Measurements from ENCODE around the gene SNX1.
"Not testable (repeated sequence)": the region's sequence is repeated elsewhere in the genome, so short reads cannot be mapped to it uniquely, and the experiment has no call there.

Gene SNX1

DNA sequence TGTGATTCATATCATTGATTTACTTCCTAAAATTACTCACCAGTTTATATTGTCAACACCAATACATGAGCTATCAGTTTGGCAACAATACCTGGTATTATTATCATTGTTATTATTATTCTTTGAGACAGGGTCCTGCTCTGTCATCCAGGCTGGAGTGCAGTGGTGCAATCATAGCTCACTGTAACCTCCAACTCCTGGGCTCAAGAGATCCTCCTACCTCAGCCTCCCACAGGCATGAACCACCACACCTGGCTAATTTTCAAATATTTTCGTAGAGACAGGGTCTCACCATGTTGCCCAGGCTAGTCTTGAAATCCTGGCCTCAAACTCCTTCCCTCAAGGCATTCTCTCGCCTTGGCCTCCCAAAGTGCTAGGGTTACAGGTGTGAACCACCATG is 22.3 kb upstream of the SNX1 start:
- DNase-seq = not testable (repeated sequence)

DNA sequence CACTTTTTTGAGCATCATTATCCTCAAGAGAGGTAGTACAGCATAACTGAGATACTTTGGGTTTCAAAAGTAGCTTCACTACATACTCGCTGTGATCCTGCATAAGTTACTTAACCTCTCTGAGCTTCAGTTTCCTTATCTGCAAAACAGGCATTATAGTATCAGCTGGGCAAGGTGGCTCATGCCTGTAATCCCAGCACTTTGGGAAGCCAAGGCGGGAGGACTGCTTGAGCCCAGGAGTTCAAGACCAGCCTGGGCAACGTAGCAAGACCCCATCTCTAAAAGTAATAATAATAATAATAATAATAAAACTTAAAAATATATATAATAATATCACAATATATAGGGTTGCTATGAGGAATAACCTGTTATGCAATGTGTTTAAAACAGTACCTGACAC is 13.0 kb upstream of the SNX1 start:
- DNase-seq = no peak

DNA sequence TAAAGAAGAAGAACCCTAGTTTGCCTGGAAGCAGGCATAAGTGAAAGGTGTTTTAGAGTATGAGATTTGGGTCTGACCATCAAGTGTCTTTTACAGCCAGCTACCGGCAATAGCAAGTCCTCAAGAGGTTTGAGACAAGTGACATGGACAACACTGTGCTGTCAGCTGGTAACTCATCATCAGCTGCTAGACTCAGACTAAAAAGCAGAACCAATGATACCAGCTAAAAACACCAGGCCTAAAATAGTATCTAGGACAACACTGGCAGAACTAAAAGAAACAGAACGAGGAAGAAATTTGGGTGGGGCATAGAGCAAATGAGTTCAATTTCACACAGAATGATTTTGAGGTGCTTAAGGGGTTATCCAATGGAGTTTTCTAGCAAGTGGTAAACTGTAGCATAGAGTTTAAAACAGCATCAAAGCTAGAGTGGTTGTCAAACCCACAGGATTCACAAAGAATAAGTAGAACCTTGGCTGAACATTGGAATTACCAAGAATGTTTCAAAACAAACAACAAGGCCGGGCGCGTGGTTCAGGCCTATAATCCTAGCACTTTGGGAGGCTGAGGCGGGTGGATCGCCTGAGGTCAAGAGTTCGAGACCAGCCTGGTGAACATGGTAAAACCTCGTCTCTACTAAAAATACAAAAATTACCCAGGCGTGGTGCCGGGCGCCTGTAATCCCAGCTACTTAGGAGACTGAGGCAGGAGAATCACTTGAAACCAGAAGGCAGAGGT is 6.1 kb upstream of the SNX1 start:
- no peak for DNase-seq

DNA sequence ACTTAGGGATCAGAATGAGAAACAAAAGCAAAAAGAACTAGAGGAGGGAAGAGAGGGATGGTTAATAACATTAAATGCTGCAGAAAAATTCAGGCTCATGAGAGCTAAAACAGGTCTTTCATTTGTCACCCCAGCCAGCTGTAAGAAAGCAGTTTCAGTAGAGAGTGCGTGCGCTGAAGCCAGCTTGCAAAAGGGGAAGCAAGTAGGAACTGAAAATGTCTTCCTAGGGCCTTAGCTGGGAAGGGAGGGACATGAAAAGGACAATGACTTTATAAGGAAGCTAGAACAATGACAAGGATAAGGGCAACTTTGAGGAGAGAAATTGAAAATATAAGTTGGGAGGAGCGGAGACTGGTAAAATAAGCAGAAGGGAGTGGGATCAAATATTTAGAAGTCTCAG is 5.3 kb upstream of the SNX1 start:
- DNase-seq = no peak

DNA sequence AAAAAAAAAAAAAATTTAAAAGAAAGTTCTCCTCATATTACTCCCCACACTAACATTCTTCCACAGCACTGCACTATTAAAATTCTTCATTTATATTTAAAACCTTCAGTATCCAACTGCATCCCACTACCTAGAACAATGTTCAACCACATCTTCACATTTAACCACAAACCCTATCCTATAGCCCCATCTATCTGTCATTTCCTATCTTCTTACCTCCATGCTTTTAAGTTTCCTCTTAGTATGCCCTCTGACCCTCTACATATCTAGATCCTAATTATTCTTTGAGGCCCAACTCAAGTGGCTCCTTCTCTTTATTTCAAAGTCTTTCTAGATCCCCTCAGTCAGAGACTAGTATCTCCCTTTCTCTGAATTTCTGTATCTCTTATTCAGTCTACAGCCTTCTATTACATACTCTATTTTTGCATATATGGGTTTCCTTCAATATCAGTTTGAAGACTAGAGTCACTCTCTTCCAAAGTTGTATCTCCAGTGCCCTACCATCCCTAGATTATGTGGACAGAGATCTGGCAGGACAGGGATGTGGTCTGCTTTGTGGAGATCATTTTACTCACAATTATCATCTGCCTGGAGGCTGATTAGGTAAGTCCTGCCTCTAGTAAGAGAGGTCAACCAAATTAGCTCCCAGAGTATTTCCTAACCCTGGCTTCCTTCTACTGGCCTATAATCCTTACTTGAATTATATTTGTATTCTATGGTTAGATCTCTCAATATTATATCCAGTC is 3.5 kb upstream of the SNX1 start:
- DNase-seq = no peak

DNA sequence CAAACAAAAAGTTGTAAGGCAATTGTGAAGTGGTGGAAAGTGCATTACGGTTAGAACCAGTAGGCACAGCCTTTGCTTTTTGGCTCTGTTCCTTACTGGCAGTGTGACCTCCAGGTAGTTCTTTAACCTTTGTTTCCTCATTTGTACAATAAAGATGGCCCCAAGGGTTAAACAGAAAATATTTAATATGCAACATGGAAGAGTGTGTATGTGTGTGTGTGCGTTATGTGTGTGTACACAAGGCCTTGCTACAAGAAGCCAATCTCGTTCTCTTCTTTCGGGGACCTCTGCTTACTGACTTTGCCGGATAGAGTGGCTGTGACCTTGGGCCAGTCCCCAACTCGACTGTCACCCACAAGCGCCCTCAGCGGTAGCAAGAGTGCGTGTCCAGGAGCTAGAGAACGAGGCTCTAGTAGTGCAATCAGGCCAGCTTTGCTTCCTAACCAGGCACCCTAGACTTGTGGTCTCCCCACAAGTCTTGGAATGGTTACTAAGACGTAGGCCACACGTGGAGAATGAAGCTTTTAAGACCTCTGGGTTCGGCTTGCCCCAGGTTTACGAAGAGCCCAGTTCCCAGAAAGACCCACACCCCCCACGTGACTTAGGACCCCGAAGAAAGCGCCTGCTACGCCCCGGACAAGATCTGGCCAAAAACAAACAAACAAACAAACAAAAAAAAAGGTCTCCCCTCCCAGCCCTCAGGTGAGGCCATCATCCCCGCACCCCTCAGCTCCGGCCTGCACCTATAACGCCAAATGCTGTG is 2.7 kb upstream of the SNX1 start:
- no peak for DNase-seq

DNA sequence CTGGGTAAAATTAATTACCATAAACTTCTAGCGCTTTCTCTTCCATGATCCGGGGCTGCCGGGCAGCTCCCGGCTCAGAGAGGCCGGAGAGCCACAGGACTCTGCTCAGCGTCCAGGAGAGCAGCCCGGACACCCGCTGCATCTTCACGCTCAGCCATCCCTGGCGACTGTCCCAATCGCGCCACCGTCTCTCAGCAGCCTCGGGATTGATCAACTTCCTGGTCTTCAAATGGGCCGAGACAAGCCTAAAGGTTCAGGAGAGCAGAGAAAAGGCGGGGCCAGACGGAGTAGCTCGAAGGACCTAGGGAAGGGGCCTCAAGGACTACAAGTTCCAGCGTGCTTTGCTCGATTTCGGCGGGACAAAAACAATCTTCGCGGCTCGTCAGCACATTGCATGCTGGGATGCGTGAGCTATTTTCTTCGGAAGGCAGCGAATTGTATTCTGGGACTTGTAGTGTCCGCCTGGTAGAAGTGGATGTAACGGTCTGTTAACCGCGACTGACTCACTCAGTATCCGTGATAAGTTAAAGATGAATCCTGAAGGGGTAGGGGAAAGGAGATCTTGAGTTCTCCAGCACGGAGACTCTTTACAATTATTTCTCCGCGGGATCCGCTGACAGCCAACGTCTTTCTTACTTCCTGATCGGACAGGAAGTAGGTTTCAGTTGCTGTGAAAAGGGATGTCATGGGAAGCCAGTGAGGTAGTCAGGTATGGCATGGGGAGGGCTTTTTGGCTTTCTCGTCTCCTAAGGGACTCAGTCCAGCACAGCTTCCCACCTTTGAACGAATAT is 2.0 kb upstream of the SNX1 start, which contains the start of gene CIAO2A:
TSS of gene CIAO2A (minus strand) at position 212 of the 791 bp plus-strand sequence. CDS start at position 142, 70 bp downstream.
- DNase-seq = peak; percentile 88

DNA sequence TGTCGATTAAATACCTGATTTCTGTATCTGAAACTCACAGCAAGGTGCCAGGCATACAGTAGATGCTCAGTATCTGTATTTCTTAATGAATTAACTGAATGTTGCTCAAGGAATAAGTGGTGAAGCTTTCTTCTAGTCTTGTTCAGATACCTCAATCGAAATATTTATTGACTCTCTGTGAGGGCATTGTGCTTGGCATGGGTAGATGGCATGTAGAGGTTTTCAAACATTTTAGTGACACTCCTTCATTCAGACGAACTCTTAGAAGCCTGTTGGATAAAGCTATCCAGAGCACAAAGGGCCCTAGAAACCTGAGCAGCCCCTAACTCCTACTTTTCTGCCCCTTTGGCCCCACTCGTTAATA is 369 bp upstream of the SNX1 start:
- DNase-seq = no peak

DNA sequence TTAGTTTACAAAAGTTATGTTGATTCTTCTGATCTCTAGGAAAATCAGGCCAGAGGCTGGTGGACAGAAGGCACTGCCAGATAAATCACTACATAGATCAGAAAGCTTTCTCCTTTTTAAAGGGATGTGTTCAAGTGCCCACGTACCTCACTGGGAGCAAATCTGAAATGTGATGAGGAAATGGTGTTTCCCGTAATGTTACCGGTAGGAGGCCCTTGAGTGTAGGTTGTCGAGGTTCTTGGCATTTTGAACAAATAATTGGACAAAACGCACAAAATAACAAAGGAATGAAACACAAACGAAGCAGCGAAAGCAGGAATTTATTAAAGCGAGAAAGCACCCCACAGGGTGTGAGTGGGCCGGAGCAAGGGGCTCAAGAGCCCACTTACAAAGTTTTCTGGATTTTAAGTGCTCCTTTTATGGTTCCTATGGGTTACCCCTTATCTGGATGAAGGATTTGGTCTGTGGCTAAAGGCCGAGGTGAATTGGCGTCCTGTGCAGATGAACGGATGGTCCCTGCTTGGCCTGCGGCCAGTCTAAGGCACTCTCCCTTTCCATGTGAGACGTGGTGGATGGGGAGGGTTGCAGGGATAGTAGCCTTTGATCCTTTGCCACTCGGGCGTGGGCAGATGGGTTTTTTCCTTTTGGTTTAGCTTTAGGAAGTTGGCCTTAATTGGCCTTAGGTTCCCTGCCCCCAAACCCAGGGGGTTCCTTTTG is 1.0 kb downstream of the SNX1 start:
- no peak for DNase-seq

DNA sequence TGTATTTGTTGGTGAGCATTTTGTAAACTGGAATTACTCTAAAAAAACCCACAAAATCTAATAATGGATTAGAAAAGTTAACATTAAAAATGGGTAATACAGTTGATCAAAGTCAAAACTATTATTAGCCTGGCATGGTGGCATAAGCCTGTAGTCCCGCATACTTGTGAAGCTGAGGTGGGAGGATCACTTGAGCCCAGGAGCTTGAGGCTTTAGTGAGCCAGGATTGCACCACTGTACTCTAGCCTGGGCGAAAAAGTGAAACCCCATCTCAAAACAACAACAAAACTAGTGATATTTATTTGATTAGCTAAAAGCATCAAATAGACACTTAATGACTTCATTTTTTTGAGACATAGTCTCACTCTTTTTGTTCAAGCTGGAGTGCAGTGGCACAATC is 3.6 kb downstream of the SNX1 start:
- DNase-seq = no peak

DNA sequence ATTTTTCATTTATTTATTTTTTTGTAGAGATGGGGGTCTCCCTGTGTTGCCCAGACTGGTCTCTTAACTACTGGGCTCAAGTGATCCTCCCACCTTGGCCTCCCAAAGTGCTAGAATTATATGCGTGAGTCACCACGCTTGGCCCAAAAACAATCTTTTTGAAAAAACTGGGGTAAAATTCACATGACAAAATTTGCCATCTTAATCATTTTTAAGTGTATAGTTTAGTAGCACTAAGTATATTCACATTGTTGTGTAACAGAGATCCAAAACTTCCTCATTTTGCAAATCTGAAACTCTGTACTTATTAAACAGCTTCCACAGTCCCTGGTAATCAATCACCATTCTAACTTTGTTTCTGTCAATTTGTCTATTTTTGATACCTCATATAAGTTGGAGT is 5.2 kb downstream of the SNX1 start:
- DNase-seq = no peak

DNA sequence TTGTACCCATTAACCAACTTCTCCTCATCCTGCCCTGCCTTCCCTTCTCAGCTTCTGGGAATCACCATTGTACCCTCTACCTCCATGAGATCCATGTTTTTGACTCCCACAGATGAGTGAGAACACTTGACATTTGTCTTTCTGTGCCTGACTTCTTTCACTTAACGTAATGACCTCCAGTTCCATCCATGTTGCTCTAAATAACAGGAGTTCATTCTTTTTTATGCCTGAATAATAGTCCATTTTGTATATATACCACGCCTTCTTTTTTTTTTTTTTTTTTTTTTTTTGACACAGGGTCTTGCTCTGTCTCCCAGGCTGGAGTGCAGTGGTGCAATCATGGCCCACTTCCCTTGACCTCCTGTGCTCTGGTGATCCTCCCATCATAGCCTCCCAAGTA is 6.7 kb downstream of the SNX1 start:
- DNase-seq = no peak

DNA sequence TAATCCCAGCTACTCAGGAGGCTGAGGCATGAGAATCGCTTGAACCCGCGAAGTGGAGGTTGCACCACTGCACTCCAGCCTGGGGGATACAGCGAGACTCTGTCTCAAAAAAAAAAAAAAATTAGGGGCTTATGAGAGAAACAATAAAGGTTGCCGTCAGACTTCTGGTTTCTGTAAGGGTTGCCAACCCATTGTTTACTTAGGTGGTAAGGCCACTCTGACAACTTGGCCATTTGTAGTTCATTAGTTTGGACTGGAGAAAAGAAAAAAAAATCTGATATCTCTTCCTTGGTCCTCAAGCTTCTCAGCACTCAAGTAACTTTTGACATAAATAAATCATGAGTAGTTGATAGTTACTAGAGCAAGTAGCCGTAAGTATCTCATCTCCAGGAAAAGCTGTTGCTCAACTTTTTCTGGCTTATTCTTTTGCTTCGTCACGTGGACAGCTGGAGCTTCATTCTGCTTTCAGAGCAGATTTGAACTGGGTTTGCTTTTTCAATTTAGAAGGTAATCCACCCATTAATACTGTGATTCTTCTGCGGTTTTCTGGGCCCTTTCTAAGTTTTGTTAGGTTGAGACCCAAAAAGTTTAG is 9.4 kb downstream of the SNX1 start:
- DNase-seq = no peak

DNA sequence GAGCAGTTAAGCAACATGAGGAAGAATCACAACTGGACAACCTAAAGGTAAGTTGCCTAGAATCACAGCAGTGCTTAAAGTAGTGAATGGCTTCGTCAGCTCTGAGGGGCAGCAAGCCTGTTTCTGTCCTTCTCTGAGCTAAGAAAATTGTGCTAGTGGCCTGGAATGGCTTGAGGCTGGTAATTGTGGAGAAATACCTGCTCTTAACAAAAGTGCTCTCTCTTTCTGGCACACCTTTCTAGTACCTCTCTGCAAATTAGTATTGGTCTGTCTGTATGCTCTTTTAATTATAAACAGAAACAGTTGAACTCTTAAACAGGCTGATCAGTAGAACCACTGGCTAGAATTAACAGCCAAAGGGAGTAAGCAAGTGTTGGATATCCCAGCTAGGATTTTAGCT is 11.6 kb downstream of the SNX1 start:
- no peak for DNase-seq

DNA sequence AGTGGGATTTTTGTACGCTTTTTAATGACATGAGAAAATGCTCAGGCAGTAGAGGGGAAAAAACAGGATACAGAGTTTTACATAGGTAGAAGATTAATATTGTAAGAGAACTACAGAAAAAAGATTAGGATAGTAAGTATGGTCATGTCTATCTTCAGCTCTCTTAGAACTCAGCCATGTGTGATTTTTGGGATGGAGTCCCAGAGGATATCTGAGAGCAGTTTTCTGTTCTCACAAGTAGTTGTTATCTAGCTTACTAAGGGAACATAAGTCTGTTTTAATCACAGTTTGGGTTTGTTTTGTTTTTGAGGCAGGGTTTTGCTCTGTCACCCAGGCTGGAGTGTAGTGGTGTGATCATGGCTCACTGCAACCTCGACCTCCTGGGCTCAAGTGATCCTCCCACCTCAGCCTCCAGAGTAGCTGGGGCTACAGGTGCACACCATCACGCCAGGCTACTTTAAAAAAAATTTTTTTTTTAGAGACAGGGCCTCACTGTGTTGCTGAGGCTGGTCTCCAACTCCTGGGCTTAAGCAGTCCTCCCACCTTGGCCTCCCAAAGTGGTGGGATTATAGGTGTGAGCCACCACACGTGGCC is 14.4 kb downstream of the SNX1 start:
- DNase-seq = not testable (repeated sequence)

DNA sequence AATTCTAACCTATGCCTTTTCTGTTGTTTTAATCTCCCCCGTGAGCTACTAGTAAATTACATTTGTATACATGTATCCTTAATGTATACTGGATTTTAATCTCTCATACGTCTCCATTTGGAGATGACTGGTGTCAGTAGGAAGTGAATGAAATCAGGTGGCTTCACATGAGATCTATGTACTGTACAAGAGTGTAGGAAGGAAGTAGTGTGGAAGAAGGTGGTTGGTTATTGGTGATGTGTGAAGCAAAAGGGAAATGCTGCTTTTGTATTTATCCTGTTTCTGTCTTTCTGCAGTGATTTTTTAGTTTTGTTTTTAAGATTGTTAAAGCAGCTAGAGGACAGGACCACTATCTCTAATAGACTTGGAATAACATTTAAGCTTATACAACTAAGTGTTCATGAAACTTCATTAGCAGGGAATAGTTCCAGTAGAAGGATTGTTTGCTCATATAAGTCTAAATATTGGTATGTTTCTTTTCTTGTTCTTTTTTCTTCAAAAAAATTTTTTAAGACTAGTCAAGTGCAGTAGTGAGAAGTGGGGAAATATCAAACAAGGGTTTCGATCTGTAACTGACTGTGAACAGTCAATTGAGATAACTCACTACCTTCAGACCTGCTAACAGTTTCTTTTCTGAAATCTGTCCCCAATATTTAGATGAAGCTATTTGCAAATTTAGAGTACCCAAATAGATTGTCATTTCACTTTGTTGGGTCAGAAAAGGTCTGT is 15.3 kb downstream of the SNX1 start:
- DNase-seq = no peak

DNA sequence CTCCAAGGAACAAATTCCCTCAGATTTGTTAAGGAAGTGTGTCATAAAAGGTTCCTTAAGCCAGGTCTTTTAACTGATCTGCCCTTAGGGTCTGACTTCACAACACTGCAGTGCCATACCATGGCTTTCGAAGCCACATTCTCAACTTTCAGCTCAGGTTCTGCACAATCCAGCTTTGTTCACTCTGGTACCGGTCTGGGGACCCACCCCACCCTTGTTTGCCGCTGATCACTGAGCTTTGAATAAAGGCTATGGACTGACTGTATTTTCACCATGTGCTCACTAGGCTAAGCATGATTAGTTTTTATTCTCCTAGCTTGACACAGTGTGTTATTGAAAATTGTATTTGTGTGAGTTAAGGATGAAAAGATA is 15.9 kb downstream of the SNX1 start:
- no peak for DNase-seq

DNA sequence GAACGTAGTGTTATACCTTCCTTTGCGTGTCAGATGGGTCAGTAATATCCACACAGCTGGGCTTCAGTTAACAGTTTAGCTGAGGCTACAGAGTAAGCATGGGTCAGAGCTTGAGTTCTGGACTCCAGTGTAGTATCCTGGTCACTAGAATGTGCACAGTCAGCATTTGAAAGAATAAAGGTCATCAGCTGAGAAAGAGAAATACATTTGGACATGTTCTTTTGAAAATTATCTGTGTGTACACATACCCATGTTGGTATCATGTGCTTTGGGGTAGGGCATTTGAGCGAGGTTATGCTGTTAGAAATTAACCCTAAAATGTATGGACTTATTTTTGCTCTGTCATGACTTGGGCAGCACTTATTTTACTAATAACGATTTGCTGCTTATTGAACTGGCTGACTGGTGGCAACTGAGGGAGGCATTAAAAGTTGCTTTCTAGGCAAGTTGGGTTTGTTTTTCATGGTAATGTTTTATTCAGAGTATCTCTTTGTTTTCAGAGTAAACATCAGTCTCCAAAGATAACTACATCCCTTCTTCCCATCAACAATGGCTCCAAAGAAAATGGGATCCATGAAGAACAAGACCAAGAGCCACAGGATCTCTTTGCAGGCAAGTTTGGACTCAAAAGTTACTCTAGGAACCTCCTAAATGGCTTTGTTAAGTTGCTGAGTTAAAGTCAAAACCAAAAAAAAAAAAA is 16.4 kb downstream of the SNX1 start:
- no peak for DNase-seq

DNA sequence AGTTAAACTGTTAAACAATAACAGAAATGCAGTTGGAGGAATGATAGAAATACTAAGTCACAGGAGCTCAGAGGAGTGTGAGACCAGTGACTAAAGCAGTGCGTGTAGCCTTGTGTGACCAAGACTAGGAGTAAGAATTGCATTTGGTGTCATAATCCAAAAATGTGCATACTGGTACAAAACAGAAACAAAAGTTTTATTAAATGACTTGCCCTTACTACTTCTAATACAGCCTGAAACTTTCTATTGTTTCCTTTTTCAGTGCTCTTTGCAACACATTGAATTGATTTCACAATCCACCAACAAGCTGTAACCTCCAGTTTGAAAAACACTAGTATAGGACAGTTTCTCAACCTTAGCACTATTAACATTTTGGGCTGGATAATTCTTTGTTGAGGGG is 17.1 kb downstream of the SNX1 start:
- no peak for DNase-seq

All from NCI-H2029 treated with DMSO at 0.1 percent for 48 hours (cell line).